K562 (cell line): Measurements from ENCODE around the gene SLC35E2B. TPM values are rescaled to one million over a fixed set of nuclear protein-coding genes. Genes with fewer than 3 reads are reported as not detected.
A peak's percentile ranks its signal among the peaks of the same experiment; 100 is the strongest.

Experiments used
- ATAC-seq: fragments of 200-7000 bp; cut with Tn5 transposase; 3 replicates; pipeline ENCODE4 v1.9.1; 2020; ENCODE audit warnings: moderate library complexity
- BruUV-seq: library from RNA; stranded (reverse); fragments of 400-500 nt; replicated peaks from 2 replicates; lab custom pipeline; 2021; lab: Mats Ljungman, UMichigan
- CTCF ChIA-PET: fragments of 300-600 bp; formaldehyde crosslinking; extraction: SDS; loops from one replicate; lab custom pipeline; 2021; ENCODE audit warnings: low intra/inter-chr PET ratio; lab: Yijun Ruan, JAX
- POLR2A ChIA-PET: fragments of 300-600, 350-650 bp; sonication (Branson Sonifier 250); formaldehyde crosslinking; extraction: SDS; loops from one replicate; lab custom pipeline; 2021; ENCODE audit warnings: antibody characterized with exemption, inconsistent platforms; lab: Yijun Ruan, JAX
- DNase-seq, 4 experiments: peaks; one replicate each; pipeline versions ENCODE4 v3.0.0 to v3.0.0-alpha.2; 2011 to 2018; ENCODE audit warnings: low spot score in 3 of 4, mixed read lengths in 3 of 4; ENCODE audit errors: extremely low read depth in 1 of 4
- FAIRE-seq: peaks from 2 replicates; lab custom pipeline; 2011; peaks lifted over from hg19 to GRCh38; lab: Jason Lieb, UNC
- H2AFZ ChIP-seq: 2 replicates; pipeline ENCODE4 v1.6.0; 2011; ENCODE audit warnings: low read depth, low read length, control low read depth, inconsistent platforms
- H3K27ac ChIP-seq: fragments of 200-600 bp; 3 replicates; pipeline ENCODE4 v1.8.0; 2011; ENCODE audit warnings: low read depth, mild to moderate bottlenecking, control low read depth, inconsistent platforms, low read length, moderate library complexity, mixed read lengths; ENCODE audit errors: extremely low read depth
- H3K27me3 ChIP-seq, 2 experiments: fragments of 300-600 bp in 1 of 2; 2 replicates in 1 of 2; 3 replicates in 1 of 2; pipeline versions ENCODE4 v1.6.0 to v1.8.0; 2011; ENCODE audit warnings: inconsistent platforms in 2 of 2, low read length in 2 of 2, mild to moderate bottlenecking in 1 of 2, mixed read lengths in 1 of 2, moderate library complexity in 1 of 2; ENCODE audit not compliant: control insufficient read depth in 2 of 2, insufficient read depth in 2 of 2
- H3K36me3 ChIP-seq: fragments of 300-600 bp; 3 replicates; pipeline ENCODE4 v1.8.0; 2011; ENCODE audit warnings: mild to moderate bottlenecking, low read length, inconsistent platforms; ENCODE audit not compliant: control insufficient read depth, insufficient read depth
- H3K4me1 ChIP-seq, 2 experiments: fragments of 200-600 bp in 1 of 2; replicated peaks in 1 of 2; 2 replicates in 1 of 2; 3 replicates in 1 of 2; pipeline versions ENCODE4 v1.5.1 to v1.8.0; 2011; ENCODE audit warnings: inconsistent platforms in 2 of 2, low read length in 2 of 2, mild to moderate bottlenecking in 1 of 2, mixed read lengths in 1 of 2, moderate library complexity in 1 of 2; ENCODE audit not compliant: control insufficient read depth in 2 of 2, insufficient read depth in 2 of 2
- H3K4me2 ChIP-seq: 2 replicates; pipeline ENCODE4 v1.6.1; 2011; ENCODE audit warnings: low read length, control low read depth, inconsistent platforms, mixed read lengths; ENCODE audit not compliant: insufficient read depth
- H3K4me3 ChIP-seq: fragments of 200-600 bp; sonication (generic), shearing (Covaris generic); 2 replicates; pipeline ENCODE4 v1.5.1; 2016; ENCODE audit warnings: control low read depth, inconsistent platforms
- H3K79me2 ChIP-seq: fragments of 200-600 bp; 3 replicates; pipeline ENCODE4 v1.8.0; 2011; ENCODE audit warnings: low read length, inconsistent platforms; ENCODE audit not compliant: control insufficient read depth, insufficient read depth
- H3K9ac ChIP-seq, 2 experiments: 2 replicates each; pipeline versions ENCODE4 v1.6.0 to v1.6.1; 2011; ENCODE audit warnings: low read depth in 2 of 2, low read length in 2 of 2, control low read depth in 1 of 2, inconsistent platforms in 1 of 2, mild to moderate bottlenecking in 1 of 2, mixed read lengths in 1 of 2; ENCODE audit not compliant: insufficient read depth in 1 of 2
- H3K9me1 ChIP-seq: one replicate; pipeline ENCODE4 v1.6.0; 2011; ENCODE audit warnings: inconsistent platforms, mild to moderate bottlenecking, low read length, moderate library complexity; ENCODE audit not compliant: control insufficient read depth, insufficient read depth
- H3K9me3 ChIP-seq: replicated peaks from 2 replicates; pipeline ENCODE4 v1.5.1; 2011; ENCODE audit warnings: low read depth, low read length, inconsistent platforms; ENCODE audit not compliant: control insufficient read depth, insufficient read depth
- H4K20me1 ChIP-seq: replicated peaks from 2 replicates; pipeline ENCODE4 v1.6.1; 2011; ENCODE audit warnings: low read length, inconsistent platforms, mixed read lengths; ENCODE audit not compliant: control insufficient read depth, insufficient read depth
- CCNT2 ChIP-seq: IDR thresholded peaks from 2 replicates; pipeline ENCODE4 v1.6.1; 2011; ENCODE audit warnings: borderline replicate concordance, low read depth, mild to moderate bottlenecking, moderate library complexity, mixed read lengths, low read length; ENCODE audit not compliant: insufficient read length; ENCODE audit errors: extremely low read depth
- FOXJ3 ChIP-seq: sonication (generic); formaldehyde crosslinking; IDR thresholded peaks from 2 replicates; pipeline ENCODE4 v1.4.0; 2020; ENCODE audit warnings: mild to moderate bottlenecking, missing genetic modification reagents
- NCOA6 ChIP-seq: fragments of 450-650 bp; IDR thresholded peaks from 2 replicates; pipeline ENCODE4 v1.6.1; 2017; ENCODE audit warnings: mild to moderate bottlenecking
- PHF8 ChIP-seq: fragments of 200-600 bp; sonication (generic); IDR thresholded peaks from 2 replicates; pipeline ENCODE4 v1.6.1; 2012; ENCODE audit warnings: mixed run types, mild to moderate bottlenecking, inconsistent platforms, low read length, moderate library complexity, borderline replicate concordance
- RBFOX2 ChIP-seq: fragments of 200-400 bp; formaldehyde crosslinking; IDR thresholded peaks from 2 replicates; pipeline ENCODE4 v1.6.1; 2017; ENCODE audit warnings: low read depth, mild to moderate bottlenecking, low read length, moderate library complexity
- ZNF146 ChIP-seq: IDR thresholded peaks from one replicate; pipeline ENCODE4 v1.6.1; 2018; ENCODE audit warnings: missing compliant biosample characterization; ENCODE audit not compliant: unreplicated experiment
- ZNF212 ChIP-seq: fragments of 450-650 bp; formaldehyde crosslinking; IDR thresholded peaks from 2 replicates; pipeline ENCODE4 v1.4.0; 2020; ENCODE audit warnings: mild to moderate bottlenecking
- ZNF764 ChIP-seq: fragments of 250-450 bp; sonication (Bioruptor Pico); IDR thresholded peaks from 2 replicates; pipeline ENCODE4 v1.4.0; 2020; ENCODE audit warnings: low read depth, mild to moderate bottlenecking, moderate library complexity
- WGBS: fragments of 100-300 bp; shearing (Covaris generic); methylation state at CpG from one replicate; pipeline ENCODE4 v1.1.6; 2016; ENCODE audit warnings: low coverage, mixed read lengths; ENCODE audit not compliant: insufficient coverage; ENCODE audit errors: missing lambda C conversion rate; 5-methylcytosine and 5-hydroxymethylcytosine counted together
- in situ Hi-C: fragments of 300-500 bp; cut with MboI; formaldehyde crosslinking; loops from 4 replicates; pipeline ENCODE4 v1.15.0; 2018; ENCODE audit warnings: inconsistent platforms, mixed read lengths
- intact Hi-C: fragments of 100-400 bp; cut with micrococcal nuclease; formaldehyde crosslinking; loops from 2 replicates; pipeline ENCODE4 v1.14.2; 2022
- polyA plus RNA-seq, 8 experiments: library from polyadenylated mRNA; depleted of rRNA in 4 of 8; stranded (reverse) in 5 of 8; unstranded in 3 of 8; fragments of >200 nt; fragmentation: Nextera tagmentation in 2 of 8; fragmentation: Illumina TruSeq in 1 of 8; extraction: Ambion mirVana in 2 of 8; extraction: Trizol in 1 of 8; gene quantifications; 2 replicates each; pipeline versions ENCODE4 v1.2.1 to v1.2.3, GENCODE V29; 2011 to 2014; ENCODE audit warnings: inconsistent platforms in 1 of 8, missing spikeins in 1 of 8
- total RNA-seq, 7 experiments: library from RNA; depleted of rRNA in 6 of 7; stranded (reverse); fragments of >200 nt in 6 of 7; fragmentation: Illumina TruSeq in 2 of 7; extraction: Trizol in 2 of 7; gene quantifications; 2 replicates each; pipeline versions ENCODE4 v1.2.1 to v1.2.3, GENCODE V29; 2011 to 2021; ENCODE audit warnings: low replicate concordance in 1 of 7
- TF ChIP-seq, protein P1 (sequence below), 2 experiments: fragments of 450-650 bp; formaldehyde crosslinking in 1 of 2; IDR thresholded peaks; 2 replicates each; pipeline versions ENCODE4 v1.4.0 to v1.6.1; 2014 to 2020; ENCODE audit warnings: mild to moderate bottlenecking in 2 of 2, borderline replicate concordance in 1 of 2, low read depth in 1 of 2

The SLC35E2B gene
- total and polyA plus RNA-seq, 9 of the 15 experiments (the other 6 are each of a cell fraction or from before 2014, with no cell fraction given): 4.7 to 44.6 (median 20.7) TPM

GRCh38 chr1:1627261-1627828 lies 65.2 kb downstream of the SLC35E2B start:
- Histone ChIP-seq H3K4me2 (no peak overlapping the region; the same call in 1 of the 2 replicates), H3K36me3 (no peaks in the 10 kb centered on the region), H3K9ac (peak overlapping the region in 1 of 2 experiments; percentile 84; a peak in 2 of 4 replicates), H3K27me3 (no peaks in the 10 kb centered on the region), H2AFZ (no peak overlapping the region), H3K27ac (no peak overlapping the region), H3K4me1 (peaks cover 0 to 71% of the 10 kb centered on the region in 2 experiments; a peak in 3 of 5 replicates), H3K79me2 (no peaks in the 10 kb centered on the region), H4K20me1 (no peaks in the 10 kb centered on the region), H3K9me1 (no peaks in the 10 kb centered on the region), H3K4me3 (no peak overlapping the region), H3K9me3 (no peaks in the 10 kb centered on the region)
- in situ Hi-C loops (no loop called here), intact Hi-C loops (no loop called here)
- 30% methylated on average over 37 of the region's 37 CpGs for WGBS
- DNase-seq (no peak), ATAC-seq (peak; percentile 68), FAIRE-seq (no peak)
- ChIA-PET POLR2A (no interaction called here), CTCF (no interaction called here)
- no TSS peak for BruUV-seq
- TF ChIP-seq ZNF764 (CRISPR knock-in tag): no peak
- TF ChIP-seq FOXJ3 (CRISPR knock-in tag): no peak
- no peak for TF ChIP-seq CCNT2
- no peak for TF ChIP-seq ZNF146 (CRISPR knock-in tag)
- TF ChIP-seq ZNF212 (CRISPR knock-in tag): no peak
- no peak for TF ChIP-seq NCOA6
- TF ChIP-seq, protein P1, sequence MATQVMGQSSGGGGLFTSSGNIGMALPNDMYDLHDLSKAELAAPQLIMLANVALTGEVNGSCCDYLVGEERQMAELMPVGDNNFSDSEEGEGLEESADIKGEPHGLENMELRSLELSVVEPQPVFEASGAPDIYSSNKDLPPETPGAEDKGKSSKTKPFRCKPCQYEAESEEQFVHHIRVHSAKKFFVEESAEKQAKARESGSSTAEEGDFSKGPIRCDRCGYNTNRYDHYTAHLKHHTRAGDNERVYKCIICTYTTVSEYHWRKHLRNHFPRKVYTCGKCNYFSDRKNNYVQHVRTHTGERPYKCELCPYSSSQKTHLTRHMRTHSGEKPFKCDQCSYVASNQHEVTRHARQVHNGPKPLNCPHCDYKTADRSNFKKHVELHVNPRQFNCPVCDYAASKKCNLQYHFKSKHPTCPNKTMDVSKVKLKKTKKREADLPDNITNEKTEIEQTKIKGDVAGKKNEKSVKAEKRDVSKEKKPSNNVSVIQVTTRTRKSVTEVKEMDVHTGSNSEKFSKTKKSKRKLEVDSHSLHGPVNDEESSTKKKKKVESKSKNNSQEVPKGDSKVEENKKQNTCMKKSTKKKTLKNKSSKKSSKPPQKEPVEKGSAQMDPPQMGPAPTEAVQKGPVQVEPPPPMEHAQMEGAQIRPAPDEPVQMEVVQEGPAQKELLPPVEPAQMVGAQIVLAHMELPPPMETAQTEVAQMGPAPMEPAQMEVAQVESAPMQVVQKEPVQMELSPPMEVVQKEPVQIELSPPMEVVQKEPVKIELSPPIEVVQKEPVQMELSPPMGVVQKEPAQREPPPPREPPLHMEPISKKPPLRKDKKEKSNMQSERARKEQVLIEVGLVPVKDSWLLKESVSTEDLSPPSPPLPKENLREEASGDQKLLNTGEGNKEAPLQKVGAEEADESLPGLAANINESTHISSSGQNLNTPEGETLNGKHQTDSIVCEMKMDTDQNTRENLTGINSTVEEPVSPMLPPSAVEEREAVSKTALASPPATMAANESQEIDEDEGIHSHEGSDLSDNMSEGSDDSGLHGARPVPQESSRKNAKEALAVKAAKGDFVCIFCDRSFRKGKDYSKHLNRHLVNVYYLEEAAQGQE (IDR thresholded peaks at IDR 0.05; ENCODE audit: borderline replicate concordance): no peak
- TF ChIP-seq, protein P1 (CRISPR knock-in tag; IDR thresholded peaks at IDR 0.05; ENCODE audit: low read depth): no peak
- TF ChIP-seq PHF8: no peak
- no peak for TF ChIP-seq RBFOX2
